H1 (cell line): Measurements from ENCODE around the gene MOV10L1. TPM values are rescaled to one million over a fixed set of nuclear protein-coding genes. Genes with fewer than 3 reads are reported as not detected.

Source experiments
- CTCF ChIA-PET: fragments of 300-600 bp; sonication (Branson Sonifier 250); formaldehyde crosslinking; loops from one replicate; lab custom pipeline; 2021; ENCODE audit not compliant: partially characterized antibody; lab: Charles Lee
- POLR2A ChIA-PET: fragments of 300-600 bp; sonication (Branson Sonifier 250); formaldehyde crosslinking; loops from one replicate; lab custom pipeline; 2021; ENCODE audit warnings: inconsistent platforms; ENCODE audit not compliant: partially characterized antibody; lab: Charles Lee
- DNase-seq, 2 experiments: peaks; one replicate each; pipeline versions ENCODE4 v3.0.0 to v3.0.0-alpha.2; 2010 to 2022; ENCODE audit warnings: low spot score in 2 of 2, low read depth in 1 of 2, mixed read lengths in 1 of 2
- FAIRE-seq: peaks from 2 replicates; lab custom pipeline; 2011; peaks lifted over from hg19 to GRCh38; lab: Jason Lieb, UNC
- H2AFZ ChIP-seq: 2 replicates; pipeline ENCODE4 v1.8.1; 2012; ENCODE audit warnings: low read length, inconsistent platforms
- H2AK5ac ChIP-seq: 2 replicates; pipeline ENCODE4 v1.6.1; 2013; ENCODE audit warnings: low read depth, low read length
- H2BK120ac ChIP-seq: replicated peaks from 2 replicates; pipeline ENCODE3; 2013; ENCODE audit warnings: low read depth, low read length, inconsistent platforms
- H2BK12ac ChIP-seq: 2 replicates; pipeline ENCODE4 v1.6.1; 2013; ENCODE audit warnings: low read depth, low read length
- H2BK15ac ChIP-seq: 2 replicates; pipeline ENCODE4 v1.6.1; 2013; ENCODE audit warnings: low read length
- H2BK20ac ChIP-seq: 2 replicates; pipeline ENCODE4 v1.6.1; 2013; ENCODE audit warnings: low read length
- H2BK5ac ChIP-seq: 2 replicates; pipeline ENCODE4 v1.6.1; 2013; ENCODE audit warnings: low read depth, low read length
- H3K14ac ChIP-seq: 2 replicates; pipeline ENCODE4 v1.6.1; 2013; ENCODE audit warnings: inconsistent platforms; ENCODE audit not compliant: insufficient read length
- H3K18ac ChIP-seq: 2 replicates; pipeline ENCODE4 v1.6.1; 2013; ENCODE audit warnings: low read length; ENCODE audit errors: extremely low read depth
- H3K23ac ChIP-seq: 2 replicates; pipeline ENCODE4 v1.6.1; 2013; ENCODE audit warnings: inconsistent platforms; ENCODE audit not compliant: insufficient read length
- H3K23me2 ChIP-seq: 2 replicates; pipeline ENCODE4 v1.6.1; 2013; ENCODE audit warnings: low read depth, low read length
- H3K27ac ChIP-seq: 2 replicates; pipeline ENCODE4 v1.6.1; 2011; ENCODE audit warnings: low read depth, low read length, inconsistent platforms
- H3K27me3 ChIP-seq, 4 experiments: replicated peaks in 1 of 4; 1 replicate in 1 of 4; 2 replicates in 3 of 4; pipeline versions ENCODE4 v1.6.1 to v1.8.1; 2011 to 2013; ENCODE audit warnings: low read length in 3 of 4, mild to moderate bottlenecking in 3 of 4, inconsistent platforms in 2 of 4, mixed read lengths in 2 of 4, moderate library complexity in 1 of 4; ENCODE audit not compliant: control insufficient read depth in 3 of 4, insufficient read depth in 3 of 4; ENCODE audit errors: extremely low read depth in 1 of 4
- H3K36me3 ChIP-seq, 4 experiments: 2 replicates each; pipeline versions ENCODE4 v1.6.1 to v1.8.1; 2011 to 2013; ENCODE audit warnings: mild to moderate bottlenecking in 4 of 4, low read length in 3 of 4, moderate library complexity in 2 of 4, control low read depth in 1 of 4, inconsistent platforms in 1 of 4; ENCODE audit not compliant: insufficient read depth in 4 of 4, control insufficient read depth in 2 of 4
- H3K4ac ChIP-seq: replicated peaks from 2 replicates; pipeline ENCODE3; 2013; ENCODE audit warnings: low read length, low read depth, mixed read lengths, inconsistent platforms; ENCODE audit not compliant: insufficient read length
- H3K4me1 ChIP-seq, 4 experiments: replicated peaks in 1 of 4; 1 replicate in 1 of 4; 2 replicates in 3 of 4; pipeline versions ENCODE4 v1.6.1 to v1.8.1; 2011 to 2013; ENCODE audit warnings: low read length in 3 of 4, inconsistent platforms in 2 of 4, mixed read lengths in 1 of 4; ENCODE audit not compliant: insufficient read depth in 4 of 4, control insufficient read depth in 3 of 4
- H3K4me2 ChIP-seq, 2 experiments: 2 replicates each; pipeline versions ENCODE4 v1.6.1 to v1.8.1; 2011 to 2013; ENCODE audit warnings: low read depth in 2 of 2, low read length in 2 of 2, control low read depth in 1 of 2, inconsistent platforms in 1 of 2, mild to moderate bottlenecking in 1 of 2; ENCODE audit not compliant: insufficient read depth in 1 of 2
- H3K4me3 ChIP-seq, 4 experiments: fragments of 200-600, 300-600 bp in 1 of 4; sonication (generic), shearing (Covaris generic), sonication (Bioruptor Twin) in 1 of 4; 2 replicates each; pipeline versions ENCODE4 v1.5.1 to v1.8.1; 2011 to 2016; ENCODE audit warnings: low read length in 4 of 4, low read depth in 3 of 4, control low read depth in 2 of 4, inconsistent platforms in 2 of 4, mild to moderate bottlenecking in 2 of 4, mixed read lengths in 1 of 4, moderate library complexity in 1 of 4; ENCODE audit not compliant: insufficient read depth in 2 of 4; ENCODE audit errors: extremely low read depth in 1 of 4
- H3K56ac ChIP-seq: replicated peaks from 2 replicates; pipeline ENCODE3; 2013; ENCODE audit warnings: low read depth, mild to moderate bottlenecking, mixed read lengths, low read length, inconsistent platforms; ENCODE audit not compliant: insufficient read length
- H3K79me1 ChIP-seq: 2 replicates; pipeline ENCODE4 v1.6.1; 2013; ENCODE audit warnings: low read depth, low read length, control low read depth
- H3K79me2 ChIP-seq, 2 experiments: 2 replicates each; pipeline versions ENCODE4 v1.6.1 to v1.8.1; 2012 to 2013; ENCODE audit warnings: low read length in 2 of 2, mild to moderate bottlenecking in 2 of 2, inconsistent platforms in 1 of 2; ENCODE audit not compliant: insufficient read depth in 2 of 2, control insufficient read depth in 1 of 2
- H3K9ac ChIP-seq, 4 experiments: replicated peaks in 1 of 4; 1 replicate in 1 of 4; 2 replicates in 3 of 4; pipeline versions ENCODE4 v1.6.1 to v1.8.1; 2011 to 2013; ENCODE audit warnings: low read depth in 3 of 4, low read length in 3 of 4, control low read depth in 2 of 4, mild to moderate bottlenecking in 2 of 4, moderate library complexity in 2 of 4, inconsistent platforms in 1 of 4; ENCODE audit errors: extremely low read depth in 1 of 4
- H3K9me3 ChIP-seq, 2 experiments: 2 replicates each; pipeline versions ENCODE4 v1.6.1 to v1.8.1; 2012 to 2013; ENCODE audit warnings: mild to moderate bottlenecking in 2 of 2, moderate library complexity in 2 of 2, control low read depth in 1 of 2, inconsistent platforms in 1 of 2, low read depth in 1 of 2, low read length in 1 of 2, mixed read lengths in 1 of 2; ENCODE audit not compliant: insufficient read depth in 2 of 2
- H4K20me1 ChIP-seq, 2 experiments: replicated peaks in 1 of 2; 2 replicates each; pipeline versions ENCODE3 to v1.8.1; 2011 to 2013; ENCODE audit warnings: inconsistent platforms in 2 of 2, low read length in 2 of 2, mild to moderate bottlenecking in 1 of 2; ENCODE audit not compliant: insufficient read depth in 2 of 2, control insufficient read depth in 1 of 2
- H4K5ac ChIP-seq: 2 replicates; pipeline ENCODE4 v1.6.1; 2013; ENCODE audit warnings: low read length, low read depth, mixed read lengths, inconsistent platforms; ENCODE audit not compliant: insufficient read length
- H4K8ac ChIP-seq: 2 replicates; pipeline ENCODE4 v1.8.0; 2013; ENCODE audit warnings: mild to moderate bottlenecking, moderate library complexity, low read length, inconsistent platforms; ENCODE audit not compliant: insufficient read depth; ENCODE audit errors: extremely low read depth
- H4K91ac ChIP-seq: replicated peaks from 2 replicates; pipeline ENCODE3; 2013; ENCODE audit warnings: low read length, mixed read lengths, inconsistent platforms; ENCODE audit not compliant: insufficient read length
- YY1 ChIP-seq: IDR thresholded peaks from 2 replicates; pipeline ENCODE4 v1.6.1; 2011; ENCODE audit warnings: low read depth, mild to moderate bottlenecking, low read length
- WGBS, 2 experiments: shearing (Covaris generic) in 1 of 2; methylation state at CpG; one replicate each; pipeline versions ENCODE4 v1.1.6 to v1.1.7; 2013 to 2015; ENCODE audit warnings: low lambda C conversion rate in 2 of 2, mixed read lengths in 2 of 2, inconsistent platforms in 1 of 2, low coverage in 1 of 2, missing lambda C conversion rate in 1 of 2; ENCODE audit not compliant: insufficient replicate concordance in 2 of 2, insufficient coverage in 1 of 2, insufficient read length in 1 of 2; ENCODE audit errors: extremely low coverage in 1 of 2, missing lambda C conversion rate in 1 of 2; 5-methylcytosine and 5-hydroxymethylcytosine counted together
- polyA plus RNA-seq, 7 experiments: library from polyadenylated mRNA; depleted of rRNA in 3 of 7; stranded (reverse) in 5 of 7; unstranded in 2 of 7; fragments of >200 nt in 5 of 7; fragments of 200-250 nt in 2 of 7; gene quantifications; 1 replicate in 5 of 7; 2 replicates in 1 of 7; 4 replicates in 1 of 7; pipeline versions ENCODE4 v1.2.1 to v1.2.3, GENCODE V29; 2011 to 2013; ENCODE audit warnings: missing spikeins in 2 of 7, mixed read lengths in 2 of 7
- total RNA-seq: library from RNA; stranded (reverse); fragmentation: NEBNext Ultra II Directional; extraction: Animal tissue kit (Norgen Biotek cat#: 25700); gene quantifications from 2 replicates; pipeline ENCODE4 v1.2.1, GENCODE V29; 2021

Gene MOV10L1
- total and polyA plus RNA-seq, 2 of the 8 experiments (the other 6 are each of a cell fraction or from before 2014, with no cell fraction given), result 0.32 TPM; not detected in 1

DNA sequence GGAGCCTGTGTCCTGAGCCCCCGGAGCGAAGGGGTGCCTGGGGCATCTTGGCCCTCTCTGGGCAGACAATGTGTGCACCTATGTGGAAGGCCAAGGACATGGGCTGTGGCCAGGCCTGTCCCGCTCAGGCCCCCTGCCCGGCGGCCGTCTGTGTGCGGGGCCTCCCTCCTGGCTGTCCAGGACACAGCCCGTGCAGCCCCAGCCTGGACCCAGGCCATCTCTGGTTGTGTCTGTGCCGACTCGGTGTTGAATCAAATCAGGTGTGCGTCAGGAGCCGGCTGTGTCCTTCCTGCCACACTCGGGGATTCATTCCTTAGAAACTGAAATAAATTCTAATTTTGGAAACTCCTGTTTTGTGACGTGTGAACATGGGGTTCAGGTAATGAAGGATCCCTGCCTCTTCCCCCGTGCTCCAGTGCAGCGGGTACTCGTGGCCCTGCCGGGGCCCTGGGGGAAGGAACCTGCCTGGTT lies 109.5 kb downstream of the MOV10L1 start:
- Histone ChIP-seq H3K4me2 (peak overlapping the region; percentile 63 to 80; a peak in 3 of 4 replicates), H3K18ac (no peak overlapping the region; the same call in 1 of the 2 replicates), H3K4me1 (peaks cover 0 to 7% (median 5%) of the 10 kb centered on the region in 4 experiments; a peak in 6 of 7 replicates), H2BK20ac (no peak overlapping the region), H3K14ac (no peak overlapping the region), H4K20me1 (peaks cover 0 to 13% of the 10 kb centered on the region in 2 experiments), H3K23me2 (peaks cover 13% of the 10 kb centered on the region; the same call in 1 of the 2 replicates), H3K23ac (no peak overlapping the region), H3K27ac (peak overlapping the region; percentile 9; the same call in 1 of the 2 replicates), H3K36me3 (peaks cover 4 to 30% (median 12%) of the 10 kb centered on the region in 4 experiments; a peak in 6 of 8 replicates), H3K56ac (no peak overlapping the region), H4K5ac (no peak overlapping the region), H3K9me3 (no peaks in the 10 kb centered on the region), H3K4me3 (peak overlapping the region in 1 of 4 experiments; percentile 69; a peak in 2 of 8 replicates), H3K27me3 (no peaks in the 10 kb centered on the region), H2BK15ac (no peak overlapping the region), H4K91ac (no peak overlapping the region), H2AFZ (no peak overlapping the region), H2AK5ac (no peak overlapping the region), H3K79me2 (peaks cover 0 to 11% of the 10 kb centered on the region in 2 experiments; a peak in 1 of 4 replicates), H3K9ac (no peak overlapping the region), H3K79me1 (no peaks in the 10 kb centered on the region; the same call in 1 of the 2 replicates), H4K8ac (peak overlapping the region; percentile 76; the same call in 1 of the 2 replicates), H2BK12ac (no peak overlapping the region), H3K4ac (no peak overlapping the region), H2BK5ac (no peak overlapping the region), H2BK120ac (no peak overlapping the region)
- DNase-seq (no peak), FAIRE-seq (no peak)
- ChIA-PET CTCF (interaction anchor here (0.6 to 1.0 kb wide), 3 partner anchors 9 to 87 kb away, joined by 3 read pairs; no protein-coding TSS in a partner anchor), POLR2A (interaction anchor here (0.6 to 1.5 kb wide), 2 partner anchors 9 to 82 kb away, joined by 3 to 4 read pairs; no protein-coding TSS in a partner anchor)
- no peak for TF ChIP-seq YY1
- WGBS, 2 experiments, result 89% methylated on average over 18 of the region's 18 CpGs; no CpG with 5 or more reads in 1 of the 2 experiments
